Cerebellar cortex (tissue), 1 donor: ENCODE results near the gene GNAL.
"Not testable (repeated sequence)": the region's sequence is repeated elsewhere in the genome, so short reads cannot be mapped to it uniquely, and the experiment has no call there.

Source experiments
- DNase-seq: peaks from one replicate; pipeline ENCODE4 v3.0.0-alpha.2; 2015; ENCODE audit warnings: low spot score

GNAL gene

GRCh38 chr18:11849841-11850634 is 161.0 kb downstream of the GNAL start:
- DNase-seq = peak; percentile 78

DNA sequence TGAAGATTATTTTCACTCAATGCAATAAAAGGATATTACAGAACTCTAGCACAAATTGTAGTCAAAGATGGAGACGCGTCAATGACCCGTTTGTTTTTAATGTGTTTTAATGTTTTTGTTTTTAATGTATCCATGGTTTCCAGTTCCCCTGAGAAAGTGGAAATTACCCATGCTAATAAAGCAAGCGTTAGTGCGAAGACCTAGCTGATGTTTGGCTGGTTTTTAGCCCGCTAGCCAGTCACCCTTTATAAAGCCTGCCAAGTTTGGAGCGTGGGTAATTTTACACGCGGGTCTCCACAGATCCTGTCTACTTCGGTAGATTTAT is 161.7 kb downstream of the GNAL start:
- DNase-seq = no peak

- DNase-seq = peak; percentile 97
These were observed 162.2 kb downstream of the GNAL start, which contains the start of gene CHMP1B for GRCh38 chr18:11851146-11851805. Gene CHMP1B (plus strand): TSS chr18:11851413. CDS start chr18:11851512, 99 bp downstream.

- peak; percentile 20 for DNase-seq
These were observed 162.8 kb downstream of the GNAL start for GRCh38 chr18:11851806-11852337.

DNA sequence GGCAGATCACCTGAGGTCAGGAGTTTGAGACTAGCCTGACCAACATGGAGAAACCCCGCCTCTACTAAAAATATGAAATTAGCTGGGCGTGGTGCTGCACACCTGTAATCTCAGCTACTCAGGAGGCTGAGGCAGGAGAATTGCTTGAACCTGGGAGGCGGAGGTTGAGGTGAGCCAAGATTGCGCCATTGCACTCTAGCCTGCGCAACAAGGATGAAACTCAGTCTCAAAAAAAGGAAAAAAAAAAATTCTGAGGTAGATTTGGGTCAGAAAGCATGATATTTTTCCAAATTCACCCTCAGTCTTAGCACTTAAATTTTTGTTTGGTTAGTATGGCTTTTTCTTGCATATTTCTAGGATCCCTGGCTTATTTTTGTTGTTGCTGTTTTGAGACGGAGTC is 165.5 kb downstream of the GNAL start:
- DNase-seq = not testable (repeated sequence)

DNA sequence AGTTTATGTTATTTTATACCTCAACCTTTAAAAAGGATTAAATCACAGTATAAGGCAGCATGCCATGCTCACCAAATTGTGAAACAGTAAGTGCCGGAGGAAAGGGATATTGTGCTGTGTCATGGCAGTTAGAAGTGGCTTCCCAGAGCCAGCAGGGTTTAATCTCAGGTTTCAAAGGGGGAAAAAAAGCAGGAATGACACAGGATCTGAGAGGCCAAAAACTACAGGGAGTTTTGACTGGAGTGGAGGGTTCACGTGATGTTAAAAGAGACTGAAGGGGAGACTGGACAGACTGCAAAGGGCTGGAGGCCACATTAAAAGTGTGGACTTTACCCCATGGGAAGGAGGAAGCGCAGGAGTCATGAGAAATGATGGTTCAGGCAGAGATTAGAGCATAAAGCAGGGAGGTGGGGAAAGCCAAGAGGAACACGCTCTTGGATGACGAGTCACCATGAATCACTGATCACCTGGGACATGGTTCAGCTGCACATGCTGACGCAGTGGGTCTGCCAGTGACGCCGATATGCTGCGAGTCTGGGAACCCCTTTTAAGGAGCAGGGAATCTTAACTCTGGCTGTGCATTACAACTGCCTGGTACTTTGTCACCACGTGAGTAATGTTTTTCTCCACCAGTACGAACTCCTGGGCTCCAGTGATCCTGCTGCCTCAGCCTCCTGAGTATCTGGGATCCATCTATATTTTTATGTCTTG is 168.3 kb downstream of the GNAL start:
- DNase-seq = peak; percentile 67

GRCh38 chr18:11859282-11859830 is 170.3 kb downstream of the GNAL start:
- DNase-seq = no peak

- no peak for DNase-seq
These were observed 170.9 kb downstream of the GNAL start for GRCh38 chr18:11859903-11860407.

DNA sequence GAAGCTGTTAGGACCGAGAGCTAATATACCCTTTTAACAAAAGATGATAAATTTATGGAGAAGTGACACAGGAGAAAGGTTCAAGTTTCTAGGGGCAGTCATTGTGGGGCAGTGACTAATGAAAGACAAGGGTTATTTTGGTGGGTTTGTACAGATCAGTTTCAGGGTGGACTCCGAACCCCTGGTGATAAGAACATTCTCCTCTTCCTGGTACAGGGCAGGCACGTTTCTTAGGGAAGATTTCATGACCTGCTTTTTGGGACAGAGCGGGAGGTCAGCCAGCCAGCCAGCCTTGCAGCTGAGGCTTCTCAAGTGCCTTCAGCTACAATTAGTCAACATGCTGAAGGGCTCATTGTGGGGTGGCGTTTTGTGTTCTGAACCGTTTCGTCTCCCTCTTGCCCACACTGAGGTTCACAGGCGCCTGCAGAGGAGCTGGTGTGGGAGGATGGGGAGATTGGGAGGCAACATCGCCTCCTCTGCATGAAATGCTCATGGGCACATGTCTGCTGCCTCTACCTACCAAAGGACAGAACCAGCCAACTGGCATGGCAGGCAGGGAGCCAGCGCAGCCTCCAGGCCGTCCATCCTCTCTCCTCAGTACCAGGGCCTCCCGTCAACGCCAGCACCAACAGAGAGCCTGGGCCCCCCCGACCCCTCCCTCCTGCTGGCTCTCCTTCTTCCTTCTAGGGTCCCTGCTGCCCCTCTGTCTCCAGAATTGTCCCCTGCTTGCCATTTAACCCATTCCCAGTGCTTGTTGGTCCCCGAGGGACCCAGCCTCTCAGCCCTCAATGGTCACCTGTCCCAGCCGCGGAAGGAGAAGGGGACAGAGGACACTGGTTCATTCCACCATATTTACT is 171.8 kb downstream of the GNAL start:
- no peak for DNase-seq

DNA sequence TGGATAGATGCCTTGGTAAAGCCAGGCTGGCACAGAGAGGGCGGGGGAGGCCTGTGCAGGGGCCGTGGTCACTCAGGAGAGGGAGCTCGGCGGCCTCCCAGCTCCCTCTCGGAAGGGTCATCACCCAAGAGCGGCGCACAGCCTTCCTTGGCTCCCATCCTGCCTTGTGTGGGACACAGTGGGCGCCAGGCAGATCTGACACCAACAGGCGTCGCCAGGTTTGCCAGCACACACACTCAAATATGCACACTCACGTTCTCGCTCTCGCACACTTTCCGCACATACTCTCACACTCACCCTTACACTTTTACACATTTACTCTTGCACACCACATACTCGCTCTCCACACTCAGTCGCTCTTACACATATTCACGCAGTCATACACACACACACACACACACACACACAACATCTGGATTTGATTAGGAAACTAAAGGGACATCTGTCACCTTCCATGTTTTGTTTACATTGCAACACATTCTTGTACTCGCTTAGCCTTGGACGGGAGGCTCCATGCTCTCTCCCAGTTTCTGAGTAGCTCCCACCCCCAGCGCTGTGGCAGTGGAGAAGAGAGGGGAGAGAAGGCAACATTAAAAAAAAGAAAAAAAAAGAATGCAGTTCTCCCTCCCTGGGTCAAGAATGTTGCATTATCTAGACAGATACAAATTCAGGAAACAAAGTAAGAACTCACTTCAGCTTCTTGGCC is 172.7 kb downstream of the GNAL start:
- no peak for DNase-seq

DNA sequence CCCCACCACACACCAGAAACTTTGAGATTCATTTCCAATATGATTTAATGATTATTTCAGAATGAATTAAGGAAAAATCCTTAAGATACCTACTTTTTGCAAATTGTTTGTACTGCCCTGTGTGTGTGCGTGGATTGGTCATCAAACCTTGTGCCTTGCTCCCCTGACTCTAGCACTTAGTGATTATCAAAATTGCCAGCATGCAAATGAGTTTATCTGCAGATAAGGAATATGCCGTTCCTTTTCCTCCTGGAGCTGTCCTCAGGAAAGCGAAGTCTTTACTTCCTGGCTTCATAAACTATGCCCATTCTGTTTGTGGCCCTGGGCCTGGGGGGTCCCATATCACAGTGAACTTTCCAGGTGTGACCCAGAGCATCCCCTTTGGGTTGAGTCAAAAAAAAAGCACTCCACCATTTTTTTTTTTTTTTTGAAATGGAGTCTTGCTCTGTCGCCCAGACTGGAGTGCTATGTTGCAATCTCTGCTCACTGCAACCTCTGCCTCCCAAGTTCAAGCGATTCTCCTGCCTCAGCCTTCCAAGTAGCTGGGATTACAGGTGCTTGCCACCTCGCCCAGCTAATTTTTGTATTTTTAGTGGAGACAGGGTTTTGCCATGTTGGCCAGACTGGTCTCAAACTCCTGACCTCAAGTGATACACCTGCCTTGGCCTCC is 173.5 kb downstream of the GNAL start:
- DNase-seq = no peak

DNA sequence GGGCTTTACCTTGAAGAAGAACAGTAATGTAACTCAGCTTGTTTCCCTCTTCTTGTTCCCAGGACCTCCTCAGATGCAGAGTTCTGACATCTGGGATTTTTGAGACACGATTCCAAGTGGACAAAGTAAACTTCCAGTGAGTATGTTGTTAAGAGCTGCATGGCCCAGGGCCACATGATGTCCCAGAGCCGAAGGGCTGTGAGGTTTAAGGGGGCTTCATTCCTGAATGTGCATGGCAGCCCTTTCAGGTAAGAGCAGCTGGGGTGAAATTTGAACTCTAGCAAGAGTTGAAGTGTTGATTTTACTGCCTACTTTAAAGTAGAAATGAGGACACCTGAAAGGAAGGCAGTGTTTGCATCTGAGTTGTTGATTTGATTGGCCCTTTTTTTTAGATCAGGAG is 175.4 kb downstream of the GNAL start:
- no peak for DNase-seq

DNA sequence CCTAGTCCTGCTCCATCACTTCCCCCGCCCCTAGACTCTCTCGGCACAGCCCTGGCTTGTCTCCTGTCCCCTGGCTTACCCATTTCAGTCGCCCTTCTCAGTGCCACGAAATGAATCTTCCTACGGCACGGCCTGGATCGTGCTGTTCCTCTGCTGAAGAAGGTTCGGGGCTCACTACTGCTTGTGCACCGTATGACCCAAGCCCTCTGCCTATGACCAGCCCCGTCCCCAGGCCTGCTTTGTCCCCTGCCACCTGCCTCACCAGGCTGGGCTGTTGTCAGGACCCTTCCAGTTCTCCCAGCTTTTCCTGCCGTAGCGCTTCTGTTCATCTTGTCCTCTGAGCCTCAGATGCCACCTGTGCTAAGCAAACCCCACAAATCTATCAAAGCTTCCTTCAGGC is 176.0 kb downstream of the GNAL start:
- no peak for DNase-seq

DNA sequence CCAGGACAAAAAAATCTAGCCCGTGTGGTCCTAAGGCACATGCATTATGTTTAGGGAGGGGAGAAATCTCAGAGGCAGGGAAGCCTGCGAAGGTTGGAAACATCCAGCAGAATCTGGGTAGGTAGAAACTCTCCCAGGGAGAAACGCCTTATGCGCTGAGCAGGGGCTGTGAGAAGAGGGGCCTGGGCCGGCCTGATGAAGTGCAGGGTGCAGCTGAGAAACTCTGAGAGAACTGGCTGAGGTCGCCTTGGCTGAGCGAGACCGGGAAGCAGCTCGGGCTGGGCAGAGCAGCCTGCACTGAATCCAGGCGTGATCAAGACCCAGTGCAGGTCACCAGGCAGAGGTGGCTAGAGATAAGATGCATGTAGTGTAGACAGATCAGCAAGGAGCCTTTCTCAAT is 177.3 kb downstream of the GNAL start:
- no peak for DNase-seq

- DNase-seq = no peak
These were observed 177.7 kb downstream of the GNAL start for GRCh38 chr18:11866764-11867163.

GRCh38 chr18:11868230-11868629 is 179.2 kb downstream of the GNAL start:
- DNase-seq = no peak

GRCh38 chr18:11871501-11871900 is 182.4 kb downstream of the GNAL start:
- no peak for DNase-seq

GRCh38 chr18:11872479-11873136 is 183.5 kb downstream of the GNAL start:
- peak; percentile 35 for DNase-seq

- no peak for DNase-seq
These were observed 184.7 kb downstream of the GNAL start for GRCh38 chr18:11873670-11874340.
